ENCODE results near the gene IL1RL2.

GRCh38 chr2:102149243-102149642 is 37.6 kb upstream of the IL1RL2 start:
- TF ChIP-seq CTCF (IDR thresholded peaks at IDR 0.05; ENCODE audit: low read depth, low read length, missing input control) (no peak), JUND (IDR thresholded peaks at IDR 0.05) (no peak), EGR1 (IDR thresholded peaks at IDR 0.05; ENCODE audit: low read depth in 2 of 2) (no peak), ZBTB33 (IDR thresholded peaks at IDR 0.05) (no peak), YY1 (IDR thresholded peaks at IDR 0.05) (no peak), REST (IDR thresholded peaks at IDR 0.05) (no peak), MAX (IDR thresholded peaks at IDR 0.05) (no peak)
